Activated CD8-positive, alpha-beta T cell treated with anti-CD3 and anti-CD28 coated beads for 36 hours (primary cell): Measurements from ENCODE around the gene KMT2B. TPM values are rescaled to one million over a fixed set of nuclear protein-coding genes. Genes with fewer than 3 reads are reported as not detected.

ENCODE experiments used
- ATAC-seq: fragments of 200-7000 bp; cut with Tn5 transposase; one replicate; pipeline ENCODE4 v1.10.0; 2021; ENCODE audit warnings: mild to moderate bottlenecking, moderate library complexity
- CTCF ChIA-PET: fragments of 350-600 bp; sonication (Branson Sonifier 250); formaldehyde crosslinking; loops from one replicate; lab custom pipeline; 2021; ENCODE audit warnings: antibody characterized with exemption; lab: Charles Lee
- POLR2A ChIA-PET: fragments of 350-600 bp; sonication (Branson Sonifier 250); formaldehyde crosslinking; loops from one replicate; lab custom pipeline; 2021; ENCODE audit warnings: antibody characterized with exemption; lab: Charles Lee
- DNase-seq: peaks from one replicate; pipeline ENCODE4 v3.0.0-alpha.2; 2020
- H3K27ac Mint-ChIP-seq: one replicate; pipeline ENCODE4 v1.8.0; 2021; ENCODE audit warnings: mild to moderate bottlenecking, mixed read lengths
- H3K27me3 Mint-ChIP-seq: one replicate; pipeline ENCODE4 v1.8.0; 2021; ENCODE audit warnings: mixed read lengths
- H3K36me3 Mint-ChIP-seq: one replicate; pipeline ENCODE4 v1.8.0; 2021; ENCODE audit warnings: low read depth, mixed read lengths
- H3K4me1 Mint-ChIP-seq: one replicate; pipeline ENCODE4 v1.8.0; 2021; ENCODE audit warnings: low read depth, mixed read lengths
- H3K4me3 Mint-ChIP-seq: one replicate; pipeline ENCODE4 v1.8.0; 2021; ENCODE audit warnings: mild to moderate bottlenecking, moderate library complexity, mixed read lengths
- H3K9me3 Mint-ChIP-seq: one replicate; pipeline ENCODE4 v1.8.0; 2021; ENCODE audit warnings: mixed read lengths
- CTCF ChIP-seq: fragments of 200-600 bp; IDR thresholded peaks from one replicate; pipeline ENCODE4 v1.8.0; 2022; ENCODE audit warnings: antibody characterized with exemption, mild to moderate bottlenecking
- intact Hi-C: fragments of 100-400 bp; cut with micrococcal nuclease; formaldehyde crosslinking; loops from one replicate; pipeline ENCODE4 v1.10.0; 2022
- total RNA-seq, 2 experiments: library from RNA; stranded (reverse); gene quantifications; one replicate each; pipeline ENCODE4 v1.2.3, GENCODE V29; 2021

Gene KMT2B
- total RNA-seq, 2 experiments from 2014 or later, result 62.9 to 63.6 TPM

- Mint-ChIP-seq H3K27ac (peak within 1 kb of the TSS; percentile 97), H3K27me3 (no peaks in the 10 kb centered on the region), H3K4me3 (peak within 1 kb of the TSS; percentile 87), H3K4me1 (peaks cover 34% of the 10 kb centered on the region), H3K36me3 (peaks cover 48% of the 10 kb centered on the region), H3K9me3 (no peaks in the 10 kb centered on the region)
- ATAC-seq (peak; percentile 1), DNase-seq (peak; percentile 94)
- POLR2A ChIA-PET, result interaction anchor here (1.0 to 7.5 kb wide), 12 partner anchors 10 to 373 kb away, joined by 3 to 99 read pairs (median 4); partner anchors contain the start of genes HSPB6, KMT2B, TBCB and ZBTB32
- TF ChIP-seq CTCF, result no peak
- CTCF ChIA-PET, result interaction anchor here (1.0 to 4.4 kb wide), 3 partner anchors 28 to 45 kb away, joined by 3 to 18 read pairs (median 9); no protein-coding TSS in a partner anchor
- intact Hi-C loops, result no loop called here
Measured at GRCh38 chr19:35742121-35742724, 24.4 kb downstream of the KMT2B start, which contains the start of gene IGFLR1. TSS of gene IGFLR1 (minus strand) at chr19:35742452. CDS start at chr19:35741180, 1,272 bp downstream.

GRCh38 chr19:35743640-35744429, 26.0 kb downstream of the KMT2B start:
- intact Hi-C loops, result no loop called here
- POLR2A ChIA-PET, result interaction anchor here (0.6 to 7.5 kb wide), 10 partner anchors 9 to 133 kb away, joined by 3 to 99 read pairs (median 5); partner anchors contain the start of genes COX6B1, HSPB6 and KMT2B
- no peaks in the 10 kb centered on the region for H3K27me3 Mint-ChIP-seq
- no peak for TF ChIP-seq CTCF
- H3K27ac Mint-ChIP-seq, result peak overlapping the region; percentile 97
- H3K9me3 Mint-ChIP-seq, result no peaks in the 10 kb centered on the region
- H3K36me3 Mint-ChIP-seq, result peaks cover 40% of the 10 kb centered on the region
- peaks cover 37% of the 10 kb centered on the region for H3K4me1 Mint-ChIP-seq
- no peak for DNase-seq
- H3K4me3 Mint-ChIP-seq, result peak overlapping the region; percentile 87
- no peak for ATAC-seq
- CTCF ChIA-PET, result interaction anchor here (1.1 to 4.4 kb wide), 6 partner anchors 12 to 76 kb away, joined by 3 to 18 read pairs (median 6); no protein-coding TSS in a partner anchor

- Mint-ChIP-seq H3K9me3 (no peaks in the 10 kb centered on the region), H3K4me3 (peak overlapping the region; percentile 87), H3K27me3 (no peaks in the 10 kb centered on the region), H3K4me1 (peaks cover 37% of the 10 kb centered on the region), H3K27ac (peak overlapping the region; percentile 97), H3K36me3 (peaks cover 38% of the 10 kb centered on the region)
- DNase-seq, result peak; percentile 97
- CTCF ChIA-PET, result interaction anchor here (1.4 to 4.4 kb wide), 5 partner anchors 8 to 75 kb away, joined by 3 to 18 read pairs (median 3); no protein-coding TSS in a partner anchor
- no peak for TF ChIP-seq CTCF
- POLR2A ChIA-PET, result interaction anchor here (0.6 to 7.5 kb wide), 16 partner anchors 10 to 156 kb away, joined by 3 to 99 read pairs (median 4); partner anchors contain the start of genes COX6B1, HSPB6, KMT2B and NFKBID
- intact Hi-C loops, result loop anchor here (5.0 kb wide), 1 partner anchor 32 kb away; no protein-coding TSS in a partner anchor
- peak; percentile 54 for ATAC-seq
Measured at GRCh38 chr19:35744430-35745327, 26.9 kb downstream of the KMT2B start.

GRCh38 chr19:35745328-35746086, 27.7 kb downstream of the KMT2B start, which contains the start of the genes PSENEN and U2AF1L4:
TSS of gene PSENEN (plus strand) at chr19:35745651. CDS start at chr19:35745931, 280 bp downstream.
TSS of gene U2AF1L4 (minus strand) at chr19:35745418. CDS start at chr19:35745391, 27 bp downstream.
- ATAC-seq, result peak; percentile 50
- intact Hi-C loops, result loop anchor here (5.0 kb wide), 1 partner anchor 33 kb away; no protein-coding TSS in a partner anchor
- DNase-seq, result peak; percentile 98
- Mint-ChIP-seq H3K27me3 (no peaks in the 10 kb centered on the region), H3K27ac (peak within 1 kb of the TSS; percentile 97), H3K4me1 (peaks cover 43% of the 10 kb centered on the region), H3K36me3 (peaks cover 36% of the 10 kb centered on the region), H3K9me3 (no peaks in the 10 kb centered on the region), H3K4me3 (peak within 1 kb of the TSS; percentile 87)
- CTCF ChIA-PET, result interaction anchor here (1.4 to 4.4 kb wide), 5 partner anchors 8 to 74 kb away, joined by 3 to 18 read pairs (median 3); no protein-coding TSS in a partner anchor
- TF ChIP-seq CTCF, result no peak
- POLR2A ChIA-PET, result interaction anchor here (0.6 to 7.5 kb wide), 11 partner anchors 9 to 156 kb away, joined by 3 to 99 read pairs (median 4); partner anchors contain the start of genes HSPB6 and NFKBID
